Posterior vena cava (tissue), 2 donors: ENCODE results near the gene USP20. TPM values are rescaled to one million over a fixed set of nuclear protein-coding genes. Genes with fewer than 3 reads are reported as not detected.

Experiments used
- microRNA-seq, 2 donors: library from miRNA; unstranded; fragments of <30 nt; microRNA quantifications; one replicate each; pipeline ENCODE4 v1.2.0, GENCODE V29; 2020 to 2021; ENCODE audit warnings: borderline microRNAs expressed in 2 of 2
- total RNA-seq, 2 donors: library from RNA; stranded (reverse); fragmentation: NEBNext Ultra II Directional; extraction: Animal tissue kit (Norgen Biotek cat#: 25700); gene quantifications; one replicate each; pipeline ENCODE4 v1.2.1, GENCODE V29; 2021
- donor health status: DM: yes; HTN: yes; CAD: no.
- donor health status: DM: yes; HTN: yes; CAD: no.

USP20 gene
- total RNA-seq, 2 donors from 2014 or later = 25.8 to 26.0 TPM

Small RNAs within 50 kb of the gene (microRNA-seq; reads per million reads assigned to microRNA genes)
- 0 to 0.52 reads per million in 2 donors for gene MIR6855

Other genes with a start within 250 kb of the USP20 start
- not detected for gene C9orf50, start 214.4 kb upstream of the USP20 start, total RNA-seq
- gene NTMT1, start 209.3 kb upstream of the USP20 start, total RNA-seq = 10 to 100 TPM; 22.7 to 25.6 TPM
- gene ASB6, start 193.3 kb upstream of the USP20 start, total RNA-seq = 10 to 100 TPM; 14.1 to 16.9 TPM
- 10 to 100 TPM; 20.8 to 22.9 TPM for gene PRRX2, start 169.8 kb upstream of the USP20 start, total RNA-seq
- gene PTGES, start 82.4 kb upstream of the USP20 start, total RNA-seq = 10 to 100 TPM in 1 of 2 donors, 1 to 10 TPM in 1; 7.9 to 15.9 TPM
- gene TOR1B, start 32.3 kb upstream of the USP20 start, total RNA-seq = 10 to 100 TPM; 16.9 to 17.5 TPM
- 10 to 100 TPM; 24.0 to 26.1 TPM for gene TOR1A, start 11.3 kb upstream of the USP20 start, total RNA-seq
- gene C9orf78, start 183 bp upstream of the USP20 start, total RNA-seq = 10 to 100 TPM; 31.3 to 40.0 TPM
- gene FNBP1, start 207.7 kb downstream of the USP20 start, total RNA-seq = 100 to 1,000 TPM; 116 to 165 TPM
- gene GPR107, start 218.4 kb downstream of the USP20 start, total RNA-seq = 10 to 100 TPM; 38.3 to 38.9 TPM